HG03378 (cell line): ENCODE results near the gene CTNNA1.
"Not testable (repeated sequence)": the region's sequence is repeated elsewhere in the genome, so short reads cannot be mapped to it uniquely, and the experiment has no call there.

Source experiments
- ATAC-seq: cut with Tn5 transposase; IDR thresholded peaks from one replicate; pipeline ENCODE4 v1.9.1; 2021; ENCODE audit warnings: mild to moderate bottlenecking, moderate library complexity; ENCODE audit not compliant: unreplicated experiment

CTNNA1 gene

DNA sequence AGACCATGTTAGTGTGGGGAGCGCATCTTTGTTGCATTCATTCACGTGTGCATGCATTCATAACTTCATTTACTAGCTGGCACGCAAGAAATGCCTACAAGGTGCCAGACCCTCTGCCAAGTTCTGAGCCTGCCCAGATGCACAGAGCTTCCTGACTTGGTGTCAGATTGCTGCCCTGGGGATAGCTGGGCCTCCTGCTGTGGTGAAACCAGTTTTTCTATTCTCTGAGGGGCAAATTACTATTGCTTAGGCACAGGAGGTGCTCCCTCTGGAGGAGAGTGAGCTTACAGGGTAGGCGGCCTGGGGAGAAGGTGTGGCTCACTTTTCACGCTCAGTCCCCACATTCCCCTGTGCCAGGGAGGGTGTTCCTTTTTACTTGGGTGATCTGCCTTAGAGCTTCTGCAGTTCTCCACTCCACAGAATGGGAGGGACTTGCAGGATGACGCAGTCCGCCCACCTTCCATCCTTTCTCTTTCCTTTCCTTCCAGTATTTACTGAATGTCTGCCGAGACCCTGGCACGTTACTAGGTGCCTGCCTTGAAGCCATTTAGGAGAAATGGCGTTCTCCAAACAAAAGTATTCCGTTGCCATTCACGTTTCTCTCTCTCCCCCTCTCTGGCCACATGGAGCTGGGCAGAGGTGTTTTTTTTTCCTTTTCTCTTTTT lies 27.9 kb upstream of the CTNNA1 start:
- no peak for ATAC-seq

GRCh38 chr5:138725818-138726416 lies 27.3 kb upstream of the CTNNA1 start:
- ATAC-seq: no peak

DNA sequence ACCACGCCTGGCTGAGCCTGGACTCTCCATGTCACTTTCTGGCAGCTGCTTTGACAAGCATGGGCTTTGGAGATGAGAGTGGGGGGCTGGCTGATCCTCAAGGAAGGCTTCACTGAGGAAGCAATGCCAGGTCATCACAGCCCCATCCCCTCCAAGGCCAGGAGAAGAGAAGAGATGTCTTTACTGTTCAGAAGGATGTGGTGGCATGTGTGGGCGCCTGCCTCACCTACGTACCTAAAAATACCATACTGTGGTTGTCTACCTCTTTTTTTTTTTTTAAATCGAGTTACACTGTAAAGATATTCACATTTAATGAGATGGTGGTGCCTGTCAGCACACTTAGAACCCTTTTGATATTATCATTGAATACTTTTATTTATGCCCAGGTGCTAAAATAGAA lies 26.4 kb upstream of the CTNNA1 start:
- no peak for ATAC-seq

- ATAC-seq: not testable (repeated sequence)
Observed at GRCh38 chr5:138730496-138730895, 22.7 kb upstream of the CTNNA1 start.

DNA sequence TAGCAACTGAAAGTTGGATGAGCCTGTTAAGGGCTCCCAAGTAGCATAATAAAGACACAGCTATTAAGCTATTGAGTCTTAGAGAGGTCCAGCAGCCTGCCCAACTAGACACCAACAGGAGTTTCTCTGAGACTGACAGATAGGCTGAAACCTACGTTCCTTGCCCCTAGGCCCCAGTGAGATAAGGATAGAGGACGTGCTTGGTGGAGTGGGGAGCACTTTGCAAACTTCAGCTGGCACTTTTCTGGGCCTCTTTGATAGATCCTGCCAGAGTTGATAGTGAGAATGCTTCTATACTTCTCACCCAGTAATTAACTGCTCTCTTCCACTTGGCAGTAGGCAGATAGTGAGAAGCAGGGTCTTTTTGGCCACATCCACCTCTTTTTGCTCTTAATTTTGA lies 20.8 kb upstream of the CTNNA1 start:
- no peak for ATAC-seq

- ATAC-seq: no peak
Observed at GRCh38 chr5:138732933-138733332, 20.3 kb upstream of the CTNNA1 start.

- no peak for ATAC-seq
Observed at GRCh38 chr5:138733509-138733908, 19.7 kb upstream of the CTNNA1 start.

GRCh38 chr5:138736293-138736692 lies 16.9 kb upstream of the CTNNA1 start:
- ATAC-seq: no peak

GRCh38 chr5:138737494-138738265 lies 15.5 kb upstream of the CTNNA1 start:
- ATAC-seq: no peak

DNA sequence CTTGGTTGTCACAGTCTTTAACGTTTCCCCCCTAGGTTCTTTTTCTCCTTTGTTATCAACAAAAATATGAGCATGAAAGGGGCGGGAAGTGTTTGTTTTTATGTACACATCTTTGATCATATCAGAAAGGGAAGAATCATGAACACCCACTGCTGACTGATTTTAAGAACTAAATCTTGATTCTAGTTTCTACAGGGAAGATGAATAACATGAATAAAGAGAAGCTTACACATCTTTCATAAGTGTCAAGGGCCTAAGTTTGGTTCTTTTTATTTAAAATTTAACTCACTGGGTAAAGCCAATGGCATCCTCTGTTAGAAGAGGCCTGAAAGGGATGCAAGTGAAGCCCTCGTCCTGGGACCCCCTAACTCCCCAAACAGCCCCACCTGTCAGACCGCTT lies 14.8 kb upstream of the CTNNA1 start:
- ATAC-seq: no peak

GRCh38 chr5:138739938-138740337 lies 13.3 kb upstream of the CTNNA1 start:
- no peak for ATAC-seq

- no peak for ATAC-seq
Observed at GRCh38 chr5:138743484-138743883, 9.7 kb upstream of the CTNNA1 start.

DNA sequence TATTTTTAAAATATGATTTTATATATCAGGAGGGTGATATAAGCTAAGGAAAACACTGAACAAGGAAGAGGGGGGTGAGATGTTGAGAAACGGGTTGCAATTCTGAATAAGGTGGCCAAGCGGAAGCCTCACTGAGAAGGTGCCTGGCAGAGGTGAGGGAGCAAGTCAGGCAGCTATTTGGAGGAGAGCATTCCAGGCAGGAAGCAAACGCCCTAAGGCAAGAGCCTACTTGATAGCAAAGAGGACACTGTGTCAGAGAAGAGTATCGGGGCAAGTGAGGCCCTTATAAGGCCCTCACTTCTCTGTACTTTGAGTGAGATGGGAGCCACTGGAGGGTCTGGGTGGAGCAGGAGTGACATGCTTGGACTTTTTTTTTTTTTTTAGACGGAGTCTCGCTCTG lies 8.0 kb upstream of the CTNNA1 start:
- ATAC-seq: no peak

DNA sequence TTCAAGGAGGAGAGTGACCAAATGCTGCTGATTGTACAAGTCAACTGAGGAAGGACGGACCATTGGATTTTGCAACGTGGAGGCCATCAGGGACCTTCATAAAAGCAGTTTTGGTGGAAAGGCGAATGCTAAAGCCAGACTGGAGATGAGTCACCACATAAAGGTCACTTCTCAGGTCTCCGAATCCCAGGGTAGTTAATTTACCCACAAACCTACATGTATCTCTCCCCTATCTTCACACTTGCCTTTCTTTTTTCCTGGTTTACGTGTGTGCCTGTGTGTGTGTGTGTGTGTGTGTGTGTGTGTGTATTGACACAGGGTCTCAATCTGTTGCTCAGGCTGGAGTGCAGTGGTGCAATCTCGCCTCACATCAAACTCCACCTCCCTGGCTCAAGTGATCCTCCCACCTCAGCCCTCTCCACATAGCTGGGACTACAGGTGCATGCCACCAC lies 4.6 kb upstream of the CTNNA1 start:
- ATAC-seq: no peak

DNA sequence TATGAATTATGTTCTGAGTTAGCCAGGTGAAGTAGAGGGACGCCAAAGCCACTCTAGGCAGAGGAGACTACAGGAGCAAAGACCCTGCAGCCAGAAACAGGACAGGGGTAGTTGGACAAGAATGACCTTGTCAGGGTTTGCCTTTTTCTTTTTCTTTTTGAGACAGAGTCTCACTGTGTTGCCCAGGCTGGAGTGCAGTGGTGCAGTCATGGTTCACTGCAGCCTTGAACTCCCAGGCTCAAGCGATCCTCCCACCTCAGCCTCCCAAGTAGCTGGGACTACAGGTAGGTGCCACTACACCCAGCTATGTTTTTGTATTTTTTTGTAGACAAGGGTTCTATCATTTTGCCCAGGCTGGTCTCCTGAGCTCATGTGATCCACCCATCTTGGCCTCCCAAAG lies 1.9 kb upstream of the CTNNA1 start:
- not testable (repeated sequence) for ATAC-seq

- ATAC-seq: no peak
Observed at GRCh38 chr5:138752341-138752950, 779 bp upstream of the CTNNA1 start.

GRCh38 chr5:138753794-138754698 lies 821 bp downstream of the CTNNA1 start:
- ATAC-seq: no peak

GRCh38 chr5:138754699-138755057 lies 1.5 kb downstream of the CTNNA1 start:
- ATAC-seq: no peak

- no peak for ATAC-seq
Observed at GRCh38 chr5:138755084-138755748, 2.0 kb downstream of the CTNNA1 start.
